Body of pancreas (tissue), 4 donors: Measurements from ENCODE around the gene CRACR2A. TPM values are rescaled to one million over a fixed set of nuclear protein-coding genes. Genes with fewer than 3 reads are reported as not detected.

ENCODE experiments used
- ATAC-seq: fragments of 150-250 bp; one replicate; pipeline ENCODE4 v1.9.1; 2016
- DNase-seq, 4 donors: peaks; one replicate each; pipeline ENCODE4 v3.0.0-alpha.2; 2019
- H3K27ac ChIP-seq, 4 donors: fragments of 200-600 bp; sonication (generic); 1 replicate in 3 of 4; 2 replicates in 1 of 4; pipeline versions ENCODE4 v1.5.1 to v1.6.1; 2016 to 2019; ENCODE audit warnings: mild to moderate bottlenecking in 1 of 4, mixed read lengths in 1 of 4, moderate library complexity in 1 of 4
- H3K27me3 ChIP-seq, 2 donors: fragments of 200-600 bp; sonication (generic); one replicate each; pipeline ENCODE4 v1.6.0; 2016; ENCODE audit warnings: mild to moderate bottlenecking in 1 of 2
- H3K36me3 ChIP-seq, 2 donors: fragments of 200-600 bp; sonication (generic); replicated peaks in 1 of 2; 2 replicates each; pipeline ENCODE4 v1.5.1; 2016; ENCODE audit warnings: low read depth in 2 of 2; ENCODE audit not compliant: insufficient read depth in 1 of 2
- H3K4me1 ChIP-seq: fragments of 200-600 bp; sonication (generic); one replicate; pipeline ENCODE4 v1.6.0; 2016
- H3K4me3 ChIP-seq, 2 donors: fragments of 200-600 bp; sonication (generic); 1 replicate in 1 of 2; 2 replicates in 1 of 2; pipeline ENCODE4 v1.5.1; 2016 to 2019
- H3K9me3 ChIP-seq, 3 donors: fragments of 200-600 bp; sonication (generic); 1 replicate in 2 of 3; 2 replicates in 1 of 3; pipeline ENCODE4 v1.5.1; 2016
- POLR2A ChIP-seq, 3 donors: fragments of 450-650 bp; IDR thresholded peaks; one replicate each; pipeline ENCODE4 v1.6.1; 2016; ENCODE audit warnings: antibody characterized with exemption in 3 of 3, mild to moderate bottlenecking in 2 of 3
- WGBS, 2 donors: methylation state at CpG; one replicate each; pipeline ENCODE4 v1.1.5; 2017; 5-methylcytosine and 5-hydroxymethylcytosine counted together
- intact Hi-C: fragments of 100-400 bp; cut with DNase I; formaldehyde crosslinking; loops from one replicate; pipeline ENCODE4 v1.15.1; 2023
- total RNA-seq, 2 donors: library from RNA; depleted of rRNA; stranded (reverse); fragments of >200 nt; gene quantifications; one replicate each; pipeline ENCODE4 v1.1.0, GENCODE V29; 2016
- TF ChIP-seq, protein P1 (sequence below), 7 experiments: fragments of 450-650 bp in 4 of 7; fragments of 200-600 bp in 3 of 7; sonication (generic) in 3 of 7; IDR thresholded peaks; one replicate each; pipeline ENCODE4 v1.5.1; 2016 to 2019; ENCODE audit warnings: antibody characterized with exemption in 7 of 7

Gene CRACR2A
- total RNA-seq, 2 donors from 2014 or later = 7.0 to 13.8 TPM

DNA sequence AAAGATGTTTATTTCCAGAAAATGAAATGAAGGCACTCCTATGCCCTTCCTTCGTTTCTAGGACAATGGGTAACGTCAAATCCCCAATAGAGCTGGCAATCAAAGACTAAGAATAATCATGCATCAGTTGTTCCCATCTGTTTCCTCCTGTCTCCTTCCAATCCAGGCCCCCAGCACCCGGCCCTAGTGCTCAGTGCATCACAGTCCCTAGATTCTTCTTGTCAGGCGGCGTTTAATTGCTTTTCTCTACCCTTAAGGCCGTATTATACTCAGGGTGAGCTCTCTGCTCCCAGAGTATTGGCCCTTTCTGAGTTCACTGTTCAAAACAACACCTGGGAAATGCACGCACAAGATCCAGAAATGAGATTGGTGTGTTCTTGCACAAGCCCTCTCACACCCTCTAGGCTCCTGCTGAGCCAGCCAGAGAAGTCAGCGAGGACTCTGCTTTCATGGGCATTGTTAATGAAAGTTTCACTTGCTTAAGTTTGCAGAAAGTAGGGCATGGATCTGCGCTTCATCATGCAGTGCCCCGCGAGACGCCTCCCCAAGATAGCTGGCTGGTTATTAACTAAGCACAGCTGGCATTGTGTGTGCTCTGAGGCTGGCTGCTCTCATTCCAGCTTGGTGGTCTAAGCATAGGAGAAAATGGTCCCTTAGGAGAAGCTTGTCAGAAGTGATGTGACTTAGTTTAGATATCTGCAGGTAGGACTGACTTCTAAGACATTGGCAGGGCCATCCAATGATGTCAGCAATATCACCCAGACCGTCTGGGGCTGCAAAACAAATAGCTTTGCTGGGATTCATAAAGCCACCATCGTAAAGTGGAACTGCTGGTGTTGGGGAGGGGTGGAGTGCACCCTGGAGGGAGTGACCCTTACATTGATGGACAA lies 28.7 kb downstream of the CRACR2A start:
- Histone ChIP-seq H3K9me3 (no peaks in the 10 kb centered on the region), H3K36me3 (no peaks in the 10 kb centered on the region), H3K4me3 (no peak overlapping the region), H3K4me1 (no peaks in the 10 kb centered on the region), H3K27ac (no peak overlapping the region), H3K27me3 (no peaks in the 10 kb centered on the region)
- DNase-seq (no peak), ATAC-seq (no peak)
- intact Hi-C loops = no loop called here
- no peak for TF ChIP-seq POLR2A (IDR thresholded peaks at IDR 0.05)
- TF ChIP-seq, protein P1, sequence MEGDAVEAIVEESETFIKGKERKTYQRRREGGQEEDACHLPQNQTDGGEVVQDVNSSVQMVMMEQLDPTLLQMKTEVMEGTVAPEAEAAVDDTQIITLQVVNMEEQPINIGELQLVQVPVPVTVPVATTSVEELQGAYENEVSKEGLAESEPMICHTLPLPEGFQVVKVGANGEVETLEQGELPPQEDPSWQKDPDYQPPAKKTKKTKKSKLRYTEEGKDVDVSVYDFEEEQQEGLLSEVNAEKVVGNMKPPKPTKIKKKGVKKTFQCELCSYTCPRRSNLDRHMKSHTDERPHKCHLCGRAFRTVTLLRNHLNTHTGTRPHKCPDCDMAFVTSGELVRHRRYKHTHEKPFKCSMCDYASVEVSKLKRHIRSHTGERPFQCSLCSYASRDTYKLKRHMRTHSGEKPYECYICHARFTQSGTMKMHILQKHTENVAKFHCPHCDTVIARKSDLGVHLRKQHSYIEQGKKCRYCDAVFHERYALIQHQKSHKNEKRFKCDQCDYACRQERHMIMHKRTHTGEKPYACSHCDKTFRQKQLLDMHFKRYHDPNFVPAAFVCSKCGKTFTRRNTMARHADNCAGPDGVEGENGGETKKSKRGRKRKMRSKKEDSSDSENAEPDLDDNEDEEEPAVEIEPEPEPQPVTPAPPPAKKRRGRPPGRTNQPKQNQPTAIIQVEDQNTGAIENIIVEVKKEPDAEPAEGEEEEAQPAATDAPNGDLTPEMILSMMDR (IDR thresholded peaks at IDR 0.05) = no peak
- WGBS, 2 donors = 82 to 83% methylated on average over 13 to 14 of the region's 14 CpGs

DNA sequence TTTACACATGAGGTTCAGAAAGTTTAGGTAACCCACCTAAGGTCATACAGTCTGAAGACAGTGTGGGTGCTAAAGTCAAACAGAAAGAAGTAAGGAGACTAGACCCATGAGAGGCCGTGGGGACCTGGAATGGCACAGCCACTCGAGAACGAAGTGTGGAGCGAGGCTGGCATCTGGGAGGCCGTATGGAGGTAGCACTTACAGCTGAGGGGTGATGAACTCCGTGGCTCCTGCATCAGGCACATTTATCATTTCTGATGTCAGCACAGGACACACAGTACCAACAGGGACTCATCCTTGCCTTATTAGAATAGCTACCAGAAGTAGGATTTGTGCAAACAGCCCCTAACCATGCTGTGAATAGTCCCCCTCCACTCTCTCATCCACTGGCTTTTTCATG lies 30.5 kb downstream of the CRACR2A start:
- WGBS, 2 donors = 82 to 87% methylated on average over 6 of the region's 6 CpGs
- no peaks in the 10 kb centered on the region for H3K4me1 ChIP-seq
- H3K27ac ChIP-seq = no peak overlapping the region
- H3K9me3 ChIP-seq = no peaks in the 10 kb centered on the region
- DNase-seq (no peak), ATAC-seq (no peak)
- intact Hi-C loops = no loop called here
- no peaks in the 10 kb centered on the region for H3K27me3 ChIP-seq
- H3K4me3 ChIP-seq = no peak overlapping the region
- H3K36me3 ChIP-seq = no peaks in the 10 kb centered on the region
- TF ChIP-seq, protein P1 (IDR thresholded peaks at IDR 0.05) = no peak
- TF ChIP-seq POLR2A (IDR thresholded peaks at IDR 0.05) = no peak

DNA sequence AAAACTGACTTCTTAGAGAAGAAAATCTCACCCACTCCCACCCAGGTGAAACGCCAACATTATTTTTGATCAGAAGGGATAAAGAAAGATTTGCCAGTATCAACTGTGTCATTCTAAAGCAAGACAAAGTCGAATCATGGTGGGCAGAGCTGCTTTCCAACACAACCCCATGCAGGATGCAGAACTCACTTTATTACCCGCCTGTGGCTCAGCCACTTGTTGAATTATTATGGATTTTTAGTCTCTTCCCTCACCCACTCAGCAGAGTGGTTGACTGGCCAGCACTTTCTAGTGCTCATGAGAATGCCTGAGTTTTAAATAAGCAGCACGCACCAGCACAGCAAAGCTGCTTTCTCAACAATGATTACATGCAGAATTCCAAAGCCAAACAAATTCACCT lies 32.1 kb downstream of the CRACR2A start:
- Histone ChIP-seq H3K9me3 (no peaks in the 10 kb centered on the region), H3K4me1 (no peaks in the 10 kb centered on the region), H3K27me3 (no peaks in the 10 kb centered on the region), H3K36me3 (no peaks in the 10 kb centered on the region), H3K27ac (no peak overlapping the region), H3K4me3 (no peak overlapping the region)
- intact Hi-C loops = no loop called here
- 90 to 92% methylated on average over 4 of the region's 4 CpGs for WGBS, 2 donors
- no peak for TF ChIP-seq POLR2A (IDR thresholded peaks at IDR 0.05)
- TF ChIP-seq, protein P1 (IDR thresholded peaks at IDR 0.05) = no peak
- no peak for DNase-seq
- no peak for ATAC-seq

DNA sequence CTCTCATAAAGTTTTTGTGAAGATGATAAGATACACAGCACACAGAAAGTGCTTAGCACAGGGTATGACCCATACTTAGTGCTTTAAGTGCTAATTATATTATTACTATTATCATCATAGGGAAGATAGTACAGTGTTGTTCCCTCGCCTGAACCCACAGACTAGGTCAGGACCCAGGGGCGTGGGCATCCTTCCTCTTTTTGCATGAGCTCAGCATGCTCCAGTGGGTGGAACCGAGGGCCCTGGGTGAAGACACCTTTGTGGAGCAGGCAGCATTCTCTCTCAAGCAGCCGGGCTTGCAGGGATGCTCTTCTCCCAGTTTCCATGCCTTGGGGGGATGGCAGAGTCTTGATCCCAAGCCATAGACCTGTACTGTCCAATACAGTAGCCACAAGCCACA lies 34.8 kb downstream of the CRACR2A start:
- 75 to 78% methylated on average over 4 of the region's 4 CpGs for WGBS, 2 donors
- ATAC-seq (no peak), DNase-seq (peak in 1 of 4 donors; percentile 16)
- H3K36me3 ChIP-seq = no peaks in the 10 kb centered on the region
- H3K4me3 ChIP-seq = no peak overlapping the region
- H3K4me1 ChIP-seq = no peaks in the 10 kb centered on the region
- no peaks in the 10 kb centered on the region for H3K9me3 ChIP-seq
- intact Hi-C loops = no loop called here
- no peak overlapping the region for H3K27ac ChIP-seq
- no peaks in the 10 kb centered on the region for H3K27me3 ChIP-seq
- TF ChIP-seq, protein P1 (IDR thresholded peaks at IDR 0.05) = no peak
- no peak for TF ChIP-seq POLR2A (IDR thresholded peaks at IDR 0.05)
